Gastroesophageal sphincter (tissue), 2 donors: Measurements from ENCODE around the gene DCPS.
"Not testable (repeated sequence)": the region's sequence is repeated elsewhere in the genome, so short reads cannot be mapped to it uniquely, and the experiment has no call there.

Experiments used
- POLR2A ChIP-seq, 2 donors: fragments of 450-650 bp; IDR thresholded peaks; one replicate each; pipeline ENCODE4 v1.6.1; 2017; ENCODE audit warnings: antibody characterized with exemption in 2 of 2, mild to moderate bottlenecking in 2 of 2, moderate library complexity in 1 of 2
- POLR2AphosphoS5 ChIP-seq: sonication (generic); formaldehyde crosslinking; IDR thresholded peaks from one replicate; pipeline ENCODE4 v1.6.1; 2017; ENCODE audit warnings: antibody characterized with exemption

GRCh38 chr11:126386729-126387071 is 82.8 kb downstream of the DCPS start:
- TF ChIP-seq POLR2A (IDR thresholded peaks at IDR 0.05); POLR2AphosphoS5: not testable (repeated sequence)
